ENCODE results near the gene SLC15A3. TPM values are rescaled to one million over a fixed set of nuclear protein-coding genes. Genes with fewer than 3 reads are reported as not detected.

Gene SLC15A3
- total RNA-seq, 1 experiment from 2014 or later: 0.43 TPM

DNA sequence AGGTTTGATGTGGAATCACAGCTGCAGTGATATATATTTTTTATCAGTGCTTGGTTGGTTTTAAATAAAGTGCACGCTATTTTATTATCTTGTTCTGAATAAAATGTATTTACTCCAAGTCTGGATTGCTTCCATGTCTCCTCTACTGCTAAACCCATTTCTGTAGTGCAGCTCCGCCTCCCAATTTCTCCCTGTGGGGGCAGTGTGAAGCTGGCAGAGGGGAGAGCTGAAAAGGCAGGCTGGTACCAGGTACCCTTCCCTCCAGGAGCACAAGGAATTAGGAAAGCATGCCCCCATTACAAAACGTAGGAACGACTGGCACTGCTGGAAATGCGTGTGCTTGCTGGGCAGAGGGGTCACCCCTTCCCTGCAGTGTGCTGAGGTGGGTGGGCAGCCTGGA is 28.6 kb downstream of the SLC15A3 start:
- Mint-ChIP-seq H3K4me3 (ENCODE audit: unreplicated experiment) (peak overlapping the region; percentile 90), H3K27me3 (ENCODE audit: insufficient read depth, unreplicated experiment) (no peaks in the 10 kb centered on the region), H3K9me3 (ENCODE audit: unreplicated experiment) (no peaks in the 10 kb centered on the region), H3K27ac (ENCODE audit: unreplicated experiment) (no peak overlapping the region), H3K36me3 (ENCODE audit: insufficient read depth, unreplicated experiment) (peaks cover 29% of the 10 kb centered on the region), H3K4me1 (ENCODE audit: low read depth, unreplicated experiment) (peaks cover 13% of the 10 kb centered on the region)
- peaks cover 22% of the 10 kb centered on the region for H3K4me1 ChIP-seq
- TF ChIP-seq, protein P1, sequence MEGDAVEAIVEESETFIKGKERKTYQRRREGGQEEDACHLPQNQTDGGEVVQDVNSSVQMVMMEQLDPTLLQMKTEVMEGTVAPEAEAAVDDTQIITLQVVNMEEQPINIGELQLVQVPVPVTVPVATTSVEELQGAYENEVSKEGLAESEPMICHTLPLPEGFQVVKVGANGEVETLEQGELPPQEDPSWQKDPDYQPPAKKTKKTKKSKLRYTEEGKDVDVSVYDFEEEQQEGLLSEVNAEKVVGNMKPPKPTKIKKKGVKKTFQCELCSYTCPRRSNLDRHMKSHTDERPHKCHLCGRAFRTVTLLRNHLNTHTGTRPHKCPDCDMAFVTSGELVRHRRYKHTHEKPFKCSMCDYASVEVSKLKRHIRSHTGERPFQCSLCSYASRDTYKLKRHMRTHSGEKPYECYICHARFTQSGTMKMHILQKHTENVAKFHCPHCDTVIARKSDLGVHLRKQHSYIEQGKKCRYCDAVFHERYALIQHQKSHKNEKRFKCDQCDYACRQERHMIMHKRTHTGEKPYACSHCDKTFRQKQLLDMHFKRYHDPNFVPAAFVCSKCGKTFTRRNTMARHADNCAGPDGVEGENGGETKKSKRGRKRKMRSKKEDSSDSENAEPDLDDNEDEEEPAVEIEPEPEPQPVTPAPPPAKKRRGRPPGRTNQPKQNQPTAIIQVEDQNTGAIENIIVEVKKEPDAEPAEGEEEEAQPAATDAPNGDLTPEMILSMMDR (IDR thresholded peaks at IDR 0.05; ENCODE audit: insufficient read depth in 1 of 2, low read depth in 1 of 2, low read length in 1 of 2, severe bottlenecking in 1 of 2, unreplicated experiment in 1 of 2): no peak
- DNase-seq: peak in 1 of 2 experiments; percentile 17
- intact Hi-C loops (cut with micrococcal nuclease; ENCODE audit: unreplicated experiment): no loop called here
- BruUV-seq (replicated peaks): no TSS peak
- no peaks in the 10 kb centered on the region for H3K27me3 ChIP-seq (replicated peaks; ENCODE audit: control insufficient read depth, insufficient read depth, low read length)
- H3K4me3 ChIP-seq (ENCODE audit: low read depth, low read length): no peak overlapping the region
- CTCF ChIA-PET: interaction anchor here (1.1 kb wide), 1 partner anchor 248 kb away, joined by 3 read pairs; no protein-coding TSS in a partner anchor
- H3K36me3 ChIP-seq (ENCODE audit: control insufficient read depth, insufficient read depth, low read length): no peaks in the 10 kb centered on the region
- POLR2A ChIA-PET: no interaction called here
- no peaks in the 10 kb centered on the region for H3K9me3 ChIP-seq

DNA sequence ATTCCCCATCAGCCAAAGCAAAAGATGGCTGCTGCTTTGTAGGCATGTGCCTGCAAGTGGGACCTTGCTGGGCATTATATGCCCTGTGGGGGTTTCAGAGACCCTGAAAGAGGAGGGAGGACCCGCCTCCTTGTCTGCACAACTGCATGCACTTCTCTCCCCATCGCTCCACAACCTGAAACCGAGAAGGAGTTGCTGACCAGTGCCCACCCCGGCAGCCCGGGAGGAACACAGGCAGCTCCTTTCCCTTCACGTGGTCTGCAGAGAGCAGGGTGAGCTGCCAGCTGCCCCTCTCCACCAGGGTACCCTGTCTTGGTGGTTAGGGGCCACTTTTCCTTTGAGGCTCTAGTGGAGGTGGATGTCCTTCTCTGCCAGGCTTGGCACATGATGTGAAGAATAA is 29.1 kb downstream of the SLC15A3 start:
- BruUV-seq (replicated peaks): no TSS peak
- H3K4me1 ChIP-seq: peaks cover 26% of the 10 kb centered on the region
- POLR2A ChIA-PET: no interaction called here
- no peaks in the 10 kb centered on the region for H3K9me3 ChIP-seq
- peak in 1 of 2 experiments; percentile 28 for DNase-seq
- Mint-ChIP-seq H3K27me3 (ENCODE audit: insufficient read depth, unreplicated experiment) (no peaks in the 10 kb centered on the region), H3K4me3 (ENCODE audit: unreplicated experiment) (no peak overlapping the region), H3K9me3 (ENCODE audit: unreplicated experiment) (no peaks in the 10 kb centered on the region), H3K4me1 (ENCODE audit: low read depth, unreplicated experiment) (peaks cover 13% of the 10 kb centered on the region), H3K36me3 (ENCODE audit: insufficient read depth, unreplicated experiment) (peaks cover 29% of the 10 kb centered on the region), H3K27ac (ENCODE audit: unreplicated experiment) (no peak overlapping the region)
- CTCF ChIA-PET: no interaction called here
- H3K36me3 ChIP-seq (ENCODE audit: control insufficient read depth, insufficient read depth, low read length): no peaks in the 10 kb centered on the region
- TF ChIP-seq, protein P1 (IDR thresholded peaks at IDR 0.05; ENCODE audit: insufficient read depth in 1 of 2, low read depth in 1 of 2, low read length in 1 of 2, severe bottlenecking in 1 of 2, unreplicated experiment in 1 of 2): no peak
- H3K4me3 ChIP-seq (ENCODE audit: low read depth, low read length): no peak overlapping the region
- intact Hi-C loops (cut with micrococcal nuclease; ENCODE audit: unreplicated experiment): no loop called here
- H3K27me3 ChIP-seq (replicated peaks; ENCODE audit: control insufficient read depth, insufficient read depth, low read length): no peaks in the 10 kb centered on the region

DNA sequence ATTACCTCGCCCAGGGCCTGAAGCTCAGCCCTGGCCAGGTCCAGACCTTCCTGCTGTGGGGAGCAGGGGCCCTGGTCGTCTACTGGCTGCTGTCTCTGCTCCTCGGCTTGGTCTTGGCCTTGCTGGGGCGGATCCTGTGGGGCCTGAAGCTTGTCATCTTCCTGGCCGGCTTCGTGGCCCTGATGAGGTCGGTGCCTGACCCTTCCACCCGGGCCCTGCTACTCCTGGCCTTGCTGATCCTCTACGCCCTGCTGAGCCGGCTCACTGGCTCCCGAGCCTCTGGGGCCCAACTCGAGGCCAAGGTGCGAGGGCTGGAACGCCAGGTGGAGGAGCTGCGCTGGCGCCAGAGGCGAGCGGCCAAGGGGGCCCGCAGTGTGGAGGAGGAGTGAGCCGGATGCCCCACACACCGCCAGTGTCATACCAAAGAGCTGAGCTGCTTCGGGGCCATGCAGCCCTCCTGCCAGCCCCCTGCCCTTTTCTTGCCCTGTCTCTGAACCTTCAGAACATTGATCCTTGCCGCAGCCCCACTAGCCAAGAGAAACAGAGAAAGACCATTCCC is 30.1 kb downstream of the SLC15A3 start:
- Mint-ChIP-seq H3K9me3 (ENCODE audit: unreplicated experiment) (no peaks in the 10 kb centered on the region), H3K4me3 (ENCODE audit: unreplicated experiment) (no peak overlapping the region), H3K27me3 (ENCODE audit: insufficient read depth, unreplicated experiment) (no peaks in the 10 kb centered on the region), H3K4me1 (ENCODE audit: low read depth, unreplicated experiment) (peaks cover 13% of the 10 kb centered on the region), H3K36me3 (ENCODE audit: insufficient read depth, unreplicated experiment) (peaks cover 29% of the 10 kb centered on the region), H3K27ac (ENCODE audit: unreplicated experiment) (no peak overlapping the region)
- intact Hi-C loops (cut with micrococcal nuclease; ENCODE audit: unreplicated experiment): no loop called here
- Histone ChIP-seq H3K9me3 (no peaks in the 10 kb centered on the region), H3K36me3 (ENCODE audit: control insufficient read depth, insufficient read depth, low read length) (no peaks in the 10 kb centered on the region), H3K4me3 (ENCODE audit: low read depth, low read length) (no peak overlapping the region), H3K4me1 (peaks cover 28% of the 10 kb centered on the region), H3K27me3 (replicated peaks; ENCODE audit: control insufficient read depth, insufficient read depth, low read length) (no peaks in the 10 kb centered on the region)
- ChIA-PET POLR2A (no interaction called here), CTCF (interaction anchor here (0.5 kb wide), 2 partner anchors 135 to 1097 kb away, joined by 3 to 4 read pairs; no protein-coding TSS in a partner anchor)
- TF ChIP-seq, protein P1 (IDR thresholded peaks at IDR 0.05; ENCODE audit: insufficient read depth in 1 of 2, low read depth in 1 of 2, low read length in 1 of 2, severe bottlenecking in 1 of 2, unreplicated experiment in 1 of 2): no peak
- no peak for DNase-seq
- no TSS peak for BruUV-seq (replicated peaks)

Measured in Caco-2 (cell line).